ENCODE measurements around the gene TCP11X1. TPM values are rescaled to one million over a fixed set of nuclear protein-coding genes. Genes with fewer than 3 reads are reported as not detected.
"Not testable (repeated sequence)": the region's sequence is repeated elsewhere in the genome, so short reads cannot be mapped to it uniquely, and the experiment has no call there.

The TCP11X1 gene
- total RNA-seq (2021) = not detected in 2 replicates
- Bru-seq, nascent RNA = not detected
- BruChase-seq, experiment 1, labeled RNA remaining after a 2-hour chase = not detected
- BruChase-seq, experiment 2, labeled RNA remaining after a 6-hour chase = not detected
- long read RNA-seq = 0 reads

DNA sequence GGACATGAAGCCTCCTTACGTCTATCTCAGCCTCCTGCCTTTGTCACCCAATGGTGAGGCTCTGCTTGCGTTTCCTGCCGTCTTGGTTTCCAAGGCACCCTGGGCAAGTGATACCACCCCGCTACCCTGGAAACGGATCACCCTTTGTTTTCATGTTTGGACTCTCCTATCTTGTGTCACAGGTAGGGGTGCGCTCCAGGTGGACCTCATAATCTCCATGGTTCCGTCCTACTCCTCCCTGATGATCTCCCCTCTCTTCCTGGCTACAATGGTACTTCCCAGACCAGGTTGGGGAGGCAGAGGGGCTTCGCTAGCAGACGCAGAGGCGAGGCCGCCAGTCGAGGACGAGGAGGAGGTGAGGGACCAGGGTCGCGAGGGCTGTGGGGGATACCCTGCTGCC is at the start of gene TCP11X1:
TCP11X1 (plus strand) TSS at position 316 of the 400 bp plus-strand sequence.
- BruUV-seq (replicated peaks); H2AFZ ChIP-seq; POLR2A ChIA-PET (ENCODE audit: unreplicated experiment): not testable (repeated sequence)

DNA sequence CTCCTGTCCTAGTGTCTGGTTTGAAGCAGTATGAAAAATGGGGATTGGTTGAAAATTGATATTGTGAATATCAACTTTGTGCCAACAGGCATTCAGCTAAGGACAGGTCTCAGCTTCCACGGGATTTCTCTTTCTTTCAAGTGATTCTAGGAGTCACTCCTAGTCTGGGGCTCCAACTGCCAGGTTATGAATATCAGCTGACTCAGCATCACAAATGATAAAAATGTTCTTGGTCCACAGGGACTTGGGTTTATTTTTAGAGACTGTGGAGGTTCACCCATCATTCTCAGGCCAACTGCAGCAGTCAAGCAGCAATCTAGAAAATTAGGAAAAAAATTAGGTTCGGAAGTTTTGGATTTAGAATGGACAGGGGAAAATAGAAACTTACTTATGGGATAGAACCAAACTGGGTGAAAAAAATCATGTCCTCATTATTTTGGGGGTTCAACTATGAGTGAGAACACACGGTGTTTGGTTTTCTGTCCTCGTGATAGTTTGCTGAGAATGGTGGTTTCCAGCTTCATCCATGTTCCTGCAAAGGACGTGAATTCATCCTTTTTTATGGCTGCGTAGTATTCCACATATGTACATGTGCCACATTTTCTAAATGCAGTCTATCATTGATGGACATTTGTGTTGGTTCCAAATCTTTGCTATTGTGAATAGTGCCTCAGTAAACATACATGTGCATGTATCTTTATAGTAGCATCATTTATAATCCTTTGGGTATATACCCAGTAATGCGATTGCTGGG is 29.0 kb upstream of the TCP11X1 start:
- H3K27ac ChIP-seq = no peak overlapping the region
- no peaks in the 10 kb centered on the region for H4K20me1 ChIP-seq (ENCODE audit: insufficient read depth)
- intact Hi-C loops (cut with micrococcal nuclease; ENCODE audit: unreplicated experiment) = no loop called here
- no peaks in the 10 kb centered on the region for H3K36me3 ChIP-seq (ENCODE audit: low read depth)
- no peak overlapping the region for H2AFZ ChIP-seq
- TF ChIP-seq, protein P1, sequence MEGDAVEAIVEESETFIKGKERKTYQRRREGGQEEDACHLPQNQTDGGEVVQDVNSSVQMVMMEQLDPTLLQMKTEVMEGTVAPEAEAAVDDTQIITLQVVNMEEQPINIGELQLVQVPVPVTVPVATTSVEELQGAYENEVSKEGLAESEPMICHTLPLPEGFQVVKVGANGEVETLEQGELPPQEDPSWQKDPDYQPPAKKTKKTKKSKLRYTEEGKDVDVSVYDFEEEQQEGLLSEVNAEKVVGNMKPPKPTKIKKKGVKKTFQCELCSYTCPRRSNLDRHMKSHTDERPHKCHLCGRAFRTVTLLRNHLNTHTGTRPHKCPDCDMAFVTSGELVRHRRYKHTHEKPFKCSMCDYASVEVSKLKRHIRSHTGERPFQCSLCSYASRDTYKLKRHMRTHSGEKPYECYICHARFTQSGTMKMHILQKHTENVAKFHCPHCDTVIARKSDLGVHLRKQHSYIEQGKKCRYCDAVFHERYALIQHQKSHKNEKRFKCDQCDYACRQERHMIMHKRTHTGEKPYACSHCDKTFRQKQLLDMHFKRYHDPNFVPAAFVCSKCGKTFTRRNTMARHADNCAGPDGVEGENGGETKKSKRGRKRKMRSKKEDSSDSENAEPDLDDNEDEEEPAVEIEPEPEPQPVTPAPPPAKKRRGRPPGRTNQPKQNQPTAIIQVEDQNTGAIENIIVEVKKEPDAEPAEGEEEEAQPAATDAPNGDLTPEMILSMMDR (conservative IDR thresholded peaks at IDR 0.05) = no peak
- TF ChIP-seq EZH2 (IDR thresholded peaks at IDR 0.05; ENCODE audit: low read depth) = no peak
- H3K4me3 ChIP-seq = no peak overlapping the region
- no peaks in the 10 kb centered on the region for H3F3A ChIP-seq (ENCODE audit: insufficient read depth, low read depth)
- CTCF ChIA-PET = no interaction called here
- DNase-seq = no peak
- H3K4me2 ChIP-seq = no peak overlapping the region
- no peaks in the 10 kb centered on the region for H3K9me2 ChIP-seq (ENCODE audit: insufficient read depth)
- POLR2A ChIA-PET (ENCODE audit: unreplicated experiment) = no interaction called here
- no peaks in the 10 kb centered on the region for H3K27me3 ChIP-seq (ENCODE audit: insufficient read depth, low read depth)
- BruUV-seq (replicated peaks) = no TSS peak
- no peaks in the 10 kb centered on the region for H3K9me3 ChIP-seq (ENCODE audit: insufficient read depth, low read depth)
- H3K79me2 ChIP-seq (ENCODE audit: low read depth) = no peaks in the 10 kb centered on the region
- no peaks in the 10 kb centered on the region for H3K4me1 ChIP-seq (replicated peaks; ENCODE audit: insufficient read depth)

More for the DNA sequence above, at the start of gene TCP11X1:
- H3F3A ChIP-seq (ENCODE audit: insufficient read depth, low read depth); intact Hi-C loops (cut with micrococcal nuclease; ENCODE audit: unreplicated experiment); H3K9me3 ChIP-seq (ENCODE audit: insufficient read depth, low read depth); DNase-seq; CTCF ChIA-PET; H3K27me3 ChIP-seq (ENCODE audit: insufficient read depth, low read depth); H3K79me2 ChIP-seq (ENCODE audit: low read depth); H3K9me2 ChIP-seq (ENCODE audit: insufficient read depth); H3K4me2 ChIP-seq; H3K27ac ChIP-seq; H3K36me3 ChIP-seq (ENCODE audit: low read depth); H4K20me1 ChIP-seq (ENCODE audit: insufficient read depth); H3K4me3 ChIP-seq; H3K4me1 ChIP-seq (replicated peaks; ENCODE audit: insufficient read depth): not testable (repeated sequence)

DNA sequence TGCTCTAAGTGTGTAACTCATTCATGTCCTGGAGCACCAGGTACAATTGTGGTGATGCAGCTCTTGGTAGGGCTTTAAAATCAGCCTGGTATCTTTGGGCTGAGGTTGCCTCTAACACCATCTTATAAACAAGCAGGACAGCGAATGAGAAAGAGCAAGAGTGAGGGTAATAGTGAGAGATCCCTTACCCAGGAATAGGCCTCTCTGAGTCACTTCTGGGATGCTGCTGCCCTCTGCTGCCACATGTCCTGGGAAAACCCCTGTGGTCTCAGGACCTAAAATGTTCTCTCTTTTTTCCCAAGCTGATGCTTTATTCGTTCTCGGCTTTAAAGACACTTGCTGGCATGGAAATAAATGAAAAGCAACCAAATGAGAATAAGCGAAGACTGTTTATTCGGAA is 7.2 kb upstream of the TCP11X1 start:
- H3K9me2 ChIP-seq (ENCODE audit: insufficient read depth); H3K27me3 ChIP-seq (ENCODE audit: insufficient read depth, low read depth); intact Hi-C loops (cut with micrococcal nuclease; ENCODE audit: unreplicated experiment); H3K9me3 ChIP-seq (ENCODE audit: insufficient read depth, low read depth); H3K36me3 ChIP-seq (ENCODE audit: low read depth); BruUV-seq (replicated peaks); H4K20me1 ChIP-seq (ENCODE audit: insufficient read depth); DNase-seq; H3K27ac ChIP-seq; CTCF ChIA-PET; H3K79me2 ChIP-seq (ENCODE audit: low read depth); POLR2A ChIA-PET (ENCODE audit: unreplicated experiment); H2AFZ ChIP-seq; H3K4me3 ChIP-seq; H3F3A ChIP-seq (ENCODE audit: insufficient read depth, low read depth); H3K4me2 ChIP-seq; H3K4me1 ChIP-seq (replicated peaks; ENCODE audit: insufficient read depth): not testable (repeated sequence)

DNA sequence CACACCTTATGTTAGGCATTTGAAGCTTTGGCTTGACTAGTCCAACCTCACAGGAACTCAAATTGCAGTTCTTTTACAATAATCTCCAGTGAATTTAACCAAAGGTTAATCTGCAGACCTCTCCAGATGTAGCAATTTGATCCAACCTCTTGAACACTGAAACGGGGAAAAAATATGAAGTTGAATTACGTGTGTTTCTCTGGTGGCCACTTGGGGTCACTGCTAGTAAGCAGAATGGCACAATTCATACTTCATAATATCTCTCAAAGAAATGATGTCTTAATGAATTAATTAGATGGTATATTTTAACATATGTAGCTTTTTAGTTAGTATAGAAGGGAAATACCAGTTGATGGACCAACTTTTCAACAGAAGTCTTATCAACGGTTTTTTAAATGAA is 1.4 kb downstream of the TCP11X1 start:
- H2AFZ ChIP-seq; H3K4me1 ChIP-seq (replicated peaks; ENCODE audit: insufficient read depth); H3K27me3 ChIP-seq (ENCODE audit: insufficient read depth, low read depth); intact Hi-C loops (cut with micrococcal nuclease; ENCODE audit: unreplicated experiment); H3K27ac ChIP-seq; H3K4me3 ChIP-seq; DNase-seq; H4K20me1 ChIP-seq (ENCODE audit: insufficient read depth); POLR2A ChIA-PET (ENCODE audit: unreplicated experiment); BruUV-seq (replicated peaks); H3K4me2 ChIP-seq; H3K36me3 ChIP-seq (ENCODE audit: low read depth); H3F3A ChIP-seq (ENCODE audit: insufficient read depth, low read depth); H3K79me2 ChIP-seq (ENCODE audit: low read depth); CTCF ChIA-PET; H3K9me3 ChIP-seq (ENCODE audit: insufficient read depth, low read depth); H3K9me2 ChIP-seq (ENCODE audit: insufficient read depth): not testable (repeated sequence)

DNA sequence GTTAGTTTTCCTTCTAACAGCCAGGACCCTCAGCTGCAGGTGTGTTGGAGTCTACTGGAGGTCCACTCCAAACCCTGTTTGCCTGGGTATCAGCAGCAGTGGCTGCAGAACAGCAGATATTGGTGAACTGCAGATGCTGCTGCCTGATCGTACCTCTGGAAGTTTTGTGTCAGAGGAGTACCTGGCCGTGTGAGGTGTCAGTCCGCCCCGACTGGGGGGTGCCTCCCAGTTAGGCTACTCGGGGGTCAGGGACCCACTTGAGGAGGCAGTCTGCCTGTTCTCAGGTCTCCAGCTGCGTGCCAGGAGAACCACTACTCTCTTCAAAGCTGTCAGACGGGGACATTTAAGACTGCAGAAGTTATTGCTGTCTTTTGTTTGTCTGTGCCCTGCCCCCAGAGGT is 20.6 kb downstream of the TCP11X1 start:
- DNase-seq; H3K36me3 ChIP-seq (ENCODE audit: low read depth); intact Hi-C loops (cut with micrococcal nuclease; ENCODE audit: unreplicated experiment); CTCF ChIA-PET; H3K4me3 ChIP-seq; H3K27me3 ChIP-seq (ENCODE audit: insufficient read depth, low read depth); H3F3A ChIP-seq (ENCODE audit: insufficient read depth, low read depth); BruUV-seq (replicated peaks); H3K4me1 ChIP-seq (replicated peaks; ENCODE audit: insufficient read depth); H3K9me2 ChIP-seq (ENCODE audit: insufficient read depth); H3K27ac ChIP-seq; POLR2A ChIA-PET (ENCODE audit: unreplicated experiment); H3K4me2 ChIP-seq; H3K79me2 ChIP-seq (ENCODE audit: low read depth); H4K20me1 ChIP-seq (ENCODE audit: insufficient read depth); H2AFZ ChIP-seq; H3K9me3 ChIP-seq (ENCODE audit: insufficient read depth, low read depth): not testable (repeated sequence)

DNA sequence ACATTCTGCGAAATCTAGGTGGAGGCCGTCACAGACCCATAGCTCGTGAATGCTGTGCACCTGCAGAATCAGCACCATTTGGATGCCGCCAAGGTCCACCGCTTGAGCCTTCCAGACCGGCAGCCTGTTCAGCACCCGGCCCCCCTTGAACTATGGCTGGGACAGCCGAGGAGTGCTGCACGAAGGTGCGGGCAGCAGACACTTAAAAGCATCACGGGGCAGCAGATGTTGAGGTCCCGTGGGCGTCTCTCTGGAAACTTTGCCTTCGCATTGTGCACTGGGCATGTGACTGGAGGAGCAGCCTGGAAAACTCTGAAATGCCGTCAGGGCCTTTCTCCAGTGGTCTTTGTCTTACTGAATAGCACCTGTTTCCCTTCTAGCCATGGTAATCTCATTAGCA is 25.2 kb downstream of the TCP11X1 start:
- H3K9me3 ChIP-seq (ENCODE audit: insufficient read depth, low read depth); H3K4me1 ChIP-seq (replicated peaks; ENCODE audit: insufficient read depth); H3K79me2 ChIP-seq (ENCODE audit: low read depth); H3K4me3 ChIP-seq; H3K27me3 ChIP-seq (ENCODE audit: insufficient read depth, low read depth); H3F3A ChIP-seq (ENCODE audit: insufficient read depth, low read depth); BruUV-seq (replicated peaks); DNase-seq; H2AFZ ChIP-seq; H3K9me2 ChIP-seq (ENCODE audit: insufficient read depth); H3K4me2 ChIP-seq; intact Hi-C loops (cut with micrococcal nuclease; ENCODE audit: unreplicated experiment); H3K27ac ChIP-seq; CTCF ChIA-PET; H4K20me1 ChIP-seq (ENCODE audit: insufficient read depth); H3K36me3 ChIP-seq (ENCODE audit: low read depth); POLR2A ChIA-PET (ENCODE audit: unreplicated experiment): not testable (repeated sequence)

DNA sequence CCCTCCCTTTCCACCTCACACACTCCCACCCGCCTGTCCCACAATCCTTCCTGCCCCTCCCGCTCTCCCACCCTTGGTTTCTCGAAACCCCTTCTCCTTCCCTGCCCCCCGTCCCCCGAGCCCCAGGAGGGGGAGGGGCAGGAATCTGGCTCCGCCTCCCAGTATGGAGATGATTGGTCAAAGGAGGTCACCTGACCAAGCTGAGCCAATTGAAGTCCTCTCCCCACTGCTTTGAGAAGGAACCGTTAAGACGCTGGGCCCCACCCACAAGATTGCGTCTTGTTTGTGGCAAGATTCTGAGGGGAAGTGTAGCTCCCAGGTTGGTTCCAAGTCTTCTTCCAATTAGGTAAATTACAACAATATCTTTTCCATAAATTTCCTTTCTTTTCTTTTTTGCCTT is 31.8 kb downstream of the TCP11X1 start, which contains the start of gene NXF2:
NXF2 (plus strand) TSS at position 275 of the 400 bp plus-strand sequence. CDS start 59,912 bp downstream, outside the sequence.
- intact Hi-C loops (cut with micrococcal nuclease; ENCODE audit: unreplicated experiment); H3K36me3 ChIP-seq (ENCODE audit: low read depth); H3K27me3 ChIP-seq (ENCODE audit: insufficient read depth, low read depth); DNase-seq; CTCF ChIA-PET; H3K9me2 ChIP-seq (ENCODE audit: insufficient read depth); POLR2A ChIA-PET (ENCODE audit: unreplicated experiment); BruUV-seq (replicated peaks); H3K4me1 ChIP-seq (replicated peaks; ENCODE audit: insufficient read depth); H3F3A ChIP-seq (ENCODE audit: insufficient read depth, low read depth); H3K27ac ChIP-seq; H3K79me2 ChIP-seq (ENCODE audit: low read depth); H4K20me1 ChIP-seq (ENCODE audit: insufficient read depth); H2AFZ ChIP-seq; H3K4me2 ChIP-seq; H3K4me3 ChIP-seq; H3K9me3 ChIP-seq (ENCODE audit: insufficient read depth, low read depth): not testable (repeated sequence)
